ENCODE measurements around the gene CPSF3.

The CPSF3 gene

DNA sequence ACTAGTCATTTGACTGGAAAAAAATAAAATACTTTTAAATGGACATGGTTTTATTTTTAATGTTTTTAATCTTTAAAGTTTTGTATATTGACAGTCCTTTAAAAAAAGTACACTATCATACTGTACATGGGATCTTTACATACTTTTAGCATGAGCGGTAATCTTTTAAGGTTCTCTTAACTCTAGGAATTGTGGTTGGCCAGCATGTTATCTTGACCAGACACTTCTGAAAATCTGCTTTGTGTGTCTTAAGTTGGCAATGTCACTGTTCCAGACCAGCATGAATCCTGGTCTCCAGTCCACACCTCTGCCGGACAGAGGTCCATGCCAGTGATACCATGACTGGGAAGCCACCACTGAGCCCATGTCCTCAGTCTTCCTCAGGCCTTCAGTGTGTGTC is 17.8 kb upstream of the CPSF3 start:
- TF ChIP-seq, protein P1, sequence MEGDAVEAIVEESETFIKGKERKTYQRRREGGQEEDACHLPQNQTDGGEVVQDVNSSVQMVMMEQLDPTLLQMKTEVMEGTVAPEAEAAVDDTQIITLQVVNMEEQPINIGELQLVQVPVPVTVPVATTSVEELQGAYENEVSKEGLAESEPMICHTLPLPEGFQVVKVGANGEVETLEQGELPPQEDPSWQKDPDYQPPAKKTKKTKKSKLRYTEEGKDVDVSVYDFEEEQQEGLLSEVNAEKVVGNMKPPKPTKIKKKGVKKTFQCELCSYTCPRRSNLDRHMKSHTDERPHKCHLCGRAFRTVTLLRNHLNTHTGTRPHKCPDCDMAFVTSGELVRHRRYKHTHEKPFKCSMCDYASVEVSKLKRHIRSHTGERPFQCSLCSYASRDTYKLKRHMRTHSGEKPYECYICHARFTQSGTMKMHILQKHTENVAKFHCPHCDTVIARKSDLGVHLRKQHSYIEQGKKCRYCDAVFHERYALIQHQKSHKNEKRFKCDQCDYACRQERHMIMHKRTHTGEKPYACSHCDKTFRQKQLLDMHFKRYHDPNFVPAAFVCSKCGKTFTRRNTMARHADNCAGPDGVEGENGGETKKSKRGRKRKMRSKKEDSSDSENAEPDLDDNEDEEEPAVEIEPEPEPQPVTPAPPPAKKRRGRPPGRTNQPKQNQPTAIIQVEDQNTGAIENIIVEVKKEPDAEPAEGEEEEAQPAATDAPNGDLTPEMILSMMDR (IDR thresholded peaks at IDR 0.05; ENCODE audit: low read depth, low read length, missing control alignments), result no peak
- DNase-seq (ENCODE audit: low read depth), result no peak
- H3K4me3 ChIP-seq (ENCODE audit: low read depth, low read length), result no peak overlapping the region

DNA sequence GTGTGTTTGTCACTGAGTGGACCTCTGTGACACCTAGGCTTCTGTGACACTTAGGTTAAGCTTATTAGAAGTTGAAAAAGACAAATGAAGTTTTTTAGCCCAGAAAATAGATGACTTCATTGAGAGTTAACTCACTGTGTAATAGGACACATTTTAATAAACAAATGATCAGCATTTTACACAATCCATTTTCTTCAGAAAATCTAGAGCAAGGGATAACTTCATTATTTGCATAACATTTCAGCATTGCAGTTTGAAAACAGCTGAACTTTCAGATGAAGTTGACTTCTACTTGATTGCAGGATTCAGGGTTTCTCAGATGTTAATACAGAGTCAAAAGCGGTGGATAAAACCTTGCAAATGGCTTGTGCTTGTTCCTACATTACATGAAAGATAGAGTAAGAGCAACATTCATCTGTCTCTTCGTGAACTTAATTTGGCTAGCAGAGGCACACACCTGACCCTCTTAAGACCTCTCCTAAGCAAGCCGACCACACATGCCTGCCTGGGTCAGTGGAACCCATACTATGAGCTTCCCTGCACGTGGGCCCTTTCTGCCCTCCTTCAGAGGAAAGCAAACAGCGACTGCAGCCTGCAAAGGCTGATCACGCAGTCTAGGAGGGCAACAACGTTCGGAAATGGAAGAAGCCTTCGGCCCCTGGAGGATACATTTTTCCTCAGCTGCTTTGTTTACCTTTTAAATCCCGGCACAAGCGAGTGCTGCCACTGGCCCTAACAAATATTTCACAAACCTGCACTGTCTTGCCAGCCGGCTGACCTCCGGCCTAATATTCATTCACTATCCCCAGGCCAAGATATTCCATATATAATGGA is 16.7 kb upstream of the CPSF3 start:
- H3K4me3 ChIP-seq (ENCODE audit: low read depth, low read length), result no peak overlapping the region
- no peak for DNase-seq (ENCODE audit: low read depth)
- TF ChIP-seq, protein P1 (IDR thresholded peaks at IDR 0.05; ENCODE audit: low read depth, low read length, missing control alignments), result no peak

DNA sequence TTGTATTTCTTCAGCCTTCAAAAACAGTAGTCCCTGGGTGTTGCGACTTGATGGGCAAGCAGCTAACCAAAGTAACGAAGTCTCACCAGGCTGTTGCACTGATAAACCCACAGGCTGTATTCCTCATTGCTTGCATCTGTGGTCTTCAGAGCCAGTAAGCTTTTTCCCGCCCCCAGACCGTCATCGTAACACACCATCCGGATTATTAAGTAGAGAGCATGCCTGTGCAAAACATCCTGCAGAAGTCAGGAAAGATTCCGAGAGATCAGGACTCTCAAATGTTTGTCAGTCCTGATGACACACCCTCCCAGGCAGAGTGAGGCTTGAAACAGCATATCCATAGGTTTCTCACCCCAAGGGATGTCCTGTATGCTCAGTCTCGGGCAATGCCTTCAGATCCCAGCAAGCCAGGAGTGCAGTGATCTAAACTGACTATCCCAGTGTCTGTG is 16.1 kb upstream of the CPSF3 start:
- no peak for DNase-seq (ENCODE audit: low read depth)
- TF ChIP-seq, protein P1 (IDR thresholded peaks at IDR 0.05; ENCODE audit: low read depth, low read length, missing control alignments), result no peak
- H3K4me3 ChIP-seq (ENCODE audit: low read depth, low read length), result no peak overlapping the region

DNA sequence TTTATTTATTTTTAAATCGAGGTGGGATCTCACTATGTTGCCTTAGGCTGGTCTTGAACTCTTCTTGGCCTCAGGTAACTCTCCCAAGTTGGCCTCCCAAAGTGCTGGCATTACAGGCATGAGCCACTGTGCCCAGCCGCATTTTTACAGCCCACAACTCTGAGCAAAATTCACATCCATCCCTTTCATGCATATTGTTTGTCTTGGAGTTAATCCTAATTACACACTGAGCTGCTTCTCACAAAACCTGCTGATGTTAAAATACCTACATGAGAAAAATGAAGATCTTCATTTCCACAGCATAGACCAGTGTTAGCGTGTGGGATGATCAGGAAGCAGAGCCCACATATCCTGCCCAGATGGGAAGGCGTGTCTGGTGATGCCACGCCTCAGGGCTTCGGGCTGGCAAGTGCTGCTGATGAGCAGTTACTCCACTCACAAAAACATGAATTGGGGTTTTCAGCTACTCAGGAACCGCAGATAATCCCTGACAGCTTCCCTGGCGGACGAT is 14.8 kb upstream of the CPSF3 start:
- TF ChIP-seq, protein P1 (IDR thresholded peaks at IDR 0.05; ENCODE audit: low read depth, low read length, missing control alignments), result no peak
- H3K4me3 ChIP-seq (ENCODE audit: low read depth, low read length), result no peak overlapping the region
- DNase-seq (ENCODE audit: low read depth), result no peak

DNA sequence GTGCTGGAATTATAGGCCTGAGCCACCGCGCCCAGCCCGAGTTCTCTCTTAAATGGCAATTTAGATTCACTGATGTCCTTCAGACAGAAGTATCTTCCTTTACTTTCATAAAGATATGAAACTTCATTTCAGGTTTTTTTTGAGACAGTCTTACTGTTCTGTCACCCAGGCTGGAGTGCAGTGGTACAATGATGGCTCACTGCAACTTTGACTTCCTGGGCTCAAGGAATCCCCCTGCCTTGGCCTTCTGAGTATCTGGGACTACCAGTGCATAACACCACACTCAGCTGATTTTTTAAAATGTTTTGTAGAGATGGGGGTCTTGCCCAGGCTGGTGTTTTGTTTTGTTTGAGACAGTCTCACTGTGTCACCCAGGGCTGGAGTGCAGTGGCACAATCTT is 13.3 kb upstream of the CPSF3 start:
- TF ChIP-seq, protein P1 (IDR thresholded peaks at IDR 0.05; ENCODE audit: low read depth, low read length, missing control alignments), result no peak
- DNase-seq (ENCODE audit: low read depth), result no peak
- H3K4me3 ChIP-seq (ENCODE audit: low read depth, low read length), result no peak overlapping the region

DNA sequence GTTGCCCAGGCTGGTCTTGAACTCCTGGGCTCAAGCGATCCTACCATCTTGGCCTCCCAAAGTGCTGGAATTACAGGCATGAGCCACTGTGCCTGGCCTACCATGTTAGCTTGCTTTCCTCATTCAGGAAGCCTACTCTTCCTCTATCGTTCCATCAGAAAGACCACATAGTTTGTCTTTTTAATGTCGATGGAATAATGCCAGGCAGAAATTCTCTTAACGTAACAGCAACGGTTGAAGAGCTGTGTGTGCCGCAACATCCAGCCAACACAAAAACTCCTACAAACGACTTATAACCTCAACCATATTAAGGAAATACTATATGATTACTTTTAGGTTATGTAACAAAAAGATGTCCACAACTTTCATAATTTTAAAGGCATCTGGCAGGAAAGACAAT is 10.7 kb upstream of the CPSF3 start:
- TF ChIP-seq, protein P1 (IDR thresholded peaks at IDR 0.05; ENCODE audit: low read depth, low read length, missing control alignments), result no peak
- no peak for DNase-seq (ENCODE audit: low read depth)
- no peak overlapping the region for H3K4me3 ChIP-seq (ENCODE audit: low read depth, low read length)
